H4 (cell line): ENCODE results near the gene STAT3. TPM values are rescaled to one million over a fixed set of nuclear protein-coding genes. Genes with fewer than 3 reads are reported as not detected.
"Not testable (repeated sequence)": the region's sequence is repeated elsewhere in the genome, so short reads cannot be mapped to it uniquely, and the experiment has no call there.

Experiments used
- DNase-seq: peaks from one replicate; pipeline ENCODE4 v3.0.0-alpha.2; 2015; ENCODE audit warnings: low spot score
- total RNA-seq: library from RNA; depleted of rRNA; stranded (reverse); fragments of >200 nt; shearing (Covaris generic); gene quantifications from 2 replicates; pipeline ENCODE4 v1.2.3, GENCODE V29; 2014

STAT3 gene
- total RNA-seq, 1 experiment from 2014 or later: 77.5 TPM

DNA sequence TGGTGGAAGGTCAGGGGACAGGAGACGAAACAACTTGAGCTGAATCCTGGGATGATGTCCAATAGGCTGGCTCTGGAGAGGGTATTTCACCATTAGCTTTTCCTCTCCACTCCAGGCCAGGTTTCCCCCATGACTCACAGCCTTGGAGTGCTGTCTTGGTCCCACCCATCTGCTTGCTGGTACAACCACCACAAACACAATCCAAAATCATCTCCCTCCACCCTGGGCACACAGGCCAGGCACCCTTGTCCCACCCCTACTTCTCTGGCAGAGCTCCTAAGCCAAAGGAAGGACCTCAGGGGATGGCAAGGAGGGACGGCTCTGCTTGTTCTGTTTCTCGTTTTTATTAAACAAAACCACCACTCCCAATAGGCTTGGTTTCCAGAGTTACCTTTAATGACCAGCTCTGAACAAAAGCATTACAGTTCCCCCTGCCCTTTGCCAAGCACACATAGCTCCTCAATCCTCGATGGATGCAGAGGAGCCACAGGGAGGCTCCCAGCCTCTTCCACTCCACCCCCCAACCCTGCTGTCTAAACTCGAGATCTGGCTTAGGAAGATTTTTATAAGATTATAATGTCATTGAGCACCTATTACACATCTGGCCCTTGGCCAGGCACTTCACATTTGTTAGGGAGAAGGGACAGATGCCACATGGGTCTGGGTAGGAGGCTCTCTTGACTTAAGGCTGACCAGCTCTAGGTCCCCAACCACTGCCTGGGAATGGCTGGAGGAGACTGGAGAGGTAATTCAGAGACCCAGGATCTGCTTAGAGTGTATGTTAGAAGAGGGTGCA lies 21.5 kb upstream of the STAT3 start:
- peak; percentile 80 for DNase-seq

- DNase-seq: no peak
Measured at GRCh38 chr17:42408061-42408460, 19.8 kb upstream of the STAT3 start.

DNA sequence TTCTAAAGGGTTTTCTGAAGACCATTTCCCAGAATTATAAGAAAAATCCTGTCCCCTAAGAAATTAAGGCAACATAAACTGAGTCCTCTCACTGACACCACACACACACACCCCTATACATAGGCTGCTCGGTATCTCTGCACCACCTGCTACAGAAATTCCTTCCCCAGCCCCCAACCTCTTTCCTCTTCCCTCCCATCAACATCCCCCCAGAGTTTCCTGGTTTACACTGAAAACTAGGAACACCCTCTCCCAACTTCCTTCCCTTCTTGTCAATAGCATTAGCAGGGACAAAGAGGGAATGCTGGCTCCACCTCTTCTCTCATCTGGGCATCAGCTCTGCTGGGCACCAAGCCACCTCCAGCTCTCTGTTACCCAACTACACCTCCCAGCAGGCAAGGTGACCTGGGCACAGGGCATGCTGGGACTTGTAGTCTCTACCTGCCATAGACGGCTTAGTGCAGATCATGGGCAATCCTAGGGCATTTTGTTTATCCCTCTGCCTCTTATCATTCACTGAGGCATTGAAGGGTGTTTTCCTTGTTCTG lies 19.1 kb upstream of the STAT3 start:
- peak; percentile 90 for DNase-seq

- DNase-seq: no peak
Measured at GRCh38 chr17:42406615-42407288, 18.5 kb upstream of the STAT3 start.

DNA sequence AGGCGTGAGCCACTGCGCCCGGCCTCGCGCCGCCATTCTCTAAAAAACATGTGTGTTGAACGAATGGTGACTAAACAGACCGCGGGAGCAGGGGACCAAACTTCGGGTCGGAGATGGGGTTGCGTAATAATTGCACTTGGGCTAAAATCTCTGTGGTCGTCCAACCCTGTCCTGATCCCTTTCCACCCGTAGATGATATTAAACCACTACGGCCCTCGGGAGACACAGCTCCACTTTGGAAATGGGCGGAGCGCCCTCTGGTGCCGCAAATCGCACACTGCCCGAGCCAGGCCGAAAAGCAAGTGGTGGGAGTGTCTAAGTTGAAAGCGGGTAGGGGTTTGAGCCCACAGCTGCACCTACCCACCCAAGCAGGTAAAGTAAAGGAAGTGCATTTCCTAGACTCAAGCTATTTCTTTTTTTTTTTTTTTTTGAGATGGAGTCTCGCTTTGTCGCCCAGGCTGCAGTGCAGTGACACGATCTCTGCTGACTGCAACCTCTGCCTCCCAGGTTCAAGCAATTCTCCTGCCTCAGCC lies 17.8 kb upstream of the STAT3 start:
- DNase-seq: peak; percentile 43

GRCh38 chr17:42405076-42405475 lies 16.8 kb upstream of the STAT3 start:
- DNase-seq: no peak

GRCh38 chr17:42404326-42405055 lies 16.2 kb upstream of the STAT3 start:
- no peak for DNase-seq

GRCh38 chr17:42403150-42403549 lies 14.9 kb upstream of the STAT3 start:
- no peak for DNase-seq

- DNase-seq: no peak
Measured at GRCh38 chr17:42402117-42402516, 13.9 kb upstream of the STAT3 start.

DNA sequence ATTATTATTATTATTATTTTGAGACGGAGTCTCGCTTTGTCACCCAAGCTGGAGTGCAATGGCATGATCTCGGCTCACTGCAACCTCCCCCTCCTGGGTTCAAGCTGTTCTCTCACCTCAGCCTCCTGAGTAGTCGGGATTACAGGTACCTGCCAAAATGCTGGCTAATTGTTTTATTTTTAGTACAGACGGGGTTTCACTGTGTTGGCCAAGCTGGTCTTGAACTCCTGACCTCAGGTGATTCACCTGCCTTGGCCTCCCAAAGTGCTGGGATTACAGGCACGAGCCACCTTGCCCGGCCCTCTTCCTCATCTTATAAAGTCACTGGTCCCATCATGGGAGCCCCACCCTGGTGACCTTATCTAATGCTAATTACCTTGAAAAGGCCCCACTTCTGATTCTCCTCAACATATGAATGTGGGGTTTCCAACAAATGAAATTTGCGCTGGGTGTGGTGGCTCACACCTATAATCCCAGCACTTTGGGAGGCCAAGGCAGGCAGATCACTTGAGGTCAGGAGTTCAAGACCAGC lies 12.7 kb upstream of the STAT3 start:
- not testable (repeated sequence) for DNase-seq

- no peak for DNase-seq
Measured at GRCh38 chr17:42399948-42400843, 12.0 kb upstream of the STAT3 start.

GRCh38 chr17:42399121-42399520 lies 10.9 kb upstream of the STAT3 start:
- DNase-seq: no peak

GRCh38 chr17:42395601-42396000 lies 7.4 kb upstream of the STAT3 start:
- DNase-seq: not testable (repeated sequence)

- no peak for DNase-seq
Measured at GRCh38 chr17:42394838-42395237, 6.6 kb upstream of the STAT3 start.

GRCh38 chr17:42392692-42393415 lies 4.6 kb upstream of the STAT3 start:
- no peak for DNase-seq

GRCh38 chr17:42391439-42391838 lies 3.2 kb upstream of the STAT3 start:
- DNase-seq: not testable (repeated sequence)

DNA sequence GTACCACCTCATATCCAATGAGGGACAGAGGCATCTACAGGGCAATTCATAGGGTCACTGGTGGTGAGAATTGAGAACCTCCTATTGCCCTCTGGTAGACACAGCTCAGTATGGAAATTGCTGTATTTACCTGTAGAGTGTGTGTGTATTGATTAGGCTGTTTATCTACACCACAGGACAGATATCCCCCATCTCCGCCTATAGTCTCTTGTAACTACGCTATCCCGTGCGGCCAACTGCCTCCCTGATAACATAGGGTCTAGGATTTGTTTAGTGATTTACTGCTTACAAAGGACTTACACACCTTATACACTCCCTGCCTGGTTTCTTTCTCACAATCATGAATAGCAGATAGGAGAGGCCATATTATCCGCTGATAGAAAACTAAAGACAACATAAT lies 1.7 kb upstream of the STAT3 start:
- no peak for DNase-seq

GRCh38 chr17:42389135-42389417 lies 834 bp upstream of the STAT3 start:
- no peak for DNase-seq

DNA sequence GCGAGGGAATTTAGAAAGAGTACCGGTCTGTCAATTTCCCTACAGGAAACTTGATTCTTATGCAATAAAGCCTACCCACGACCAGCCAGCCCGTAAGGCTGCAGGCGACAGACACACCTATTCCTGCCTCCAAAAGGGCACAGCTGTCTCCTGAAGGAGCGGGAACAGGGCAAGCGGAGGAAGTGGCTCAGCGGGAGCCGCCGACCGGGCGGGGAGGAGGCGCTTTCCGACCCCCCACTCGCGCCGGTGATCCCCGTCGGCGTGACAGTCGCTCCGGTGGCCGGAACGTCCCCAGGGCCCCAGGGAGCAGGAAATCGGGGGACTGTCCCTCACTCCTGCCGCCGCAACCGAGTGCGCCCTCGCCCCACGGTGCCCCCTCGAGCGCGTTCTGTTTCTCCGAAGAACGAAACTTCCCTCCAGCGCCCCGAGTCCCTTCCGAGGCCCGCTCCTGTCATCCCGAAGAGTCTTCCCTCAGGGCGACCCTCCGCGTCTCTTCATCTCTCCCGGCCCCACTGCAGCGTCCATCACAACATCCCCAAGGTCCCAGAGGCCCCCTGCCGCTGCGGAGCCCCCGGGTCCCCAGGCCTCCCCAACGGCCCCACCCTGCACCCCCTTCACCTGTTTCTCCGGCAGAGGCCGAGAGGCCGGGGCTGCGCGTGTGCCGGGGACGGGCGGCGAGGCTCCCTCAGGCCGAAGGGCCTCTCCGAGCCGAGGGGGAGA lies 421 bp downstream of the STAT3 start:
- DNase-seq: peak; percentile 46
